Gastrocnemius medialis (tissue), 4 donors: Measurements from ENCODE around the gene HSFX4.
"Not testable (repeated sequence)": the region's sequence is repeated elsewhere in the genome, so short reads cannot be mapped to it uniquely, and the experiment has no call there.

Source experiments
- POLR2A ChIP-seq, 2 donors: fragments of 450-650 bp; IDR thresholded peaks; one replicate each; pipeline ENCODE4 v1.6.1; 2017; ENCODE audit warnings: antibody characterized with exemption in 2 of 2, mild to moderate bottlenecking in 2 of 2, moderate library complexity in 2 of 2
- TF ChIP-seq, protein P1 (sequence below), 5 experiments: fragments of 450-650 bp in 3 of 5; fragments of 200-600 bp in 2 of 5; sonication (generic) in 2 of 5; IDR thresholded peaks in 4 of 5; conservative IDR thresholded peaks in 1 of 5; 1 replicate in 4 of 5; 2 replicates in 1 of 5; pipeline ENCODE4 v1.5.1; 2016 to 2019; ENCODE audit warnings: antibody characterized with exemption in 5 of 5, mild to moderate bottlenecking in 3 of 5, moderate library complexity in 3 of 5

DNA sequence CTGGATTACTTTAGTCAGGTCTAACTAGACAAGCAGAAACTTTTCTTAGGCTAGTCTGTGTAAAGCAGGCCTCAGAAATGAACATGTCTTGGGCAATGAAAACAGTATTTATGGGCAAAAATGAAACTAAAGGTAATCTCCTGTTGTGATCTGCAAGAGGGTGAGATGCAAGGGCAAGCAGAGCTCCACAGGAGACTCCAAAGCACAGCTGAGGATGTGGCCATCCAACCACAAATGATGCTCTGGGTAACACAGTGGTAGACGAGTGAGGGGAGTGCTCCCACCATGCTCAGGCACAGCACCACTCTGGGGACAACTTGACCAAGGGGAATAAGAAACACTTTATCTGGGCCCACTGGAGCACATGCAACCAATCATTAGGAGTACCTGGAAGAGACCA lies 738 bp upstream of the HSFX4 start:
- not testable (repeated sequence) for TF ChIP-seq POLR2A (IDR thresholded peaks at IDR 0.05)
- TF ChIP-seq, protein P1, sequence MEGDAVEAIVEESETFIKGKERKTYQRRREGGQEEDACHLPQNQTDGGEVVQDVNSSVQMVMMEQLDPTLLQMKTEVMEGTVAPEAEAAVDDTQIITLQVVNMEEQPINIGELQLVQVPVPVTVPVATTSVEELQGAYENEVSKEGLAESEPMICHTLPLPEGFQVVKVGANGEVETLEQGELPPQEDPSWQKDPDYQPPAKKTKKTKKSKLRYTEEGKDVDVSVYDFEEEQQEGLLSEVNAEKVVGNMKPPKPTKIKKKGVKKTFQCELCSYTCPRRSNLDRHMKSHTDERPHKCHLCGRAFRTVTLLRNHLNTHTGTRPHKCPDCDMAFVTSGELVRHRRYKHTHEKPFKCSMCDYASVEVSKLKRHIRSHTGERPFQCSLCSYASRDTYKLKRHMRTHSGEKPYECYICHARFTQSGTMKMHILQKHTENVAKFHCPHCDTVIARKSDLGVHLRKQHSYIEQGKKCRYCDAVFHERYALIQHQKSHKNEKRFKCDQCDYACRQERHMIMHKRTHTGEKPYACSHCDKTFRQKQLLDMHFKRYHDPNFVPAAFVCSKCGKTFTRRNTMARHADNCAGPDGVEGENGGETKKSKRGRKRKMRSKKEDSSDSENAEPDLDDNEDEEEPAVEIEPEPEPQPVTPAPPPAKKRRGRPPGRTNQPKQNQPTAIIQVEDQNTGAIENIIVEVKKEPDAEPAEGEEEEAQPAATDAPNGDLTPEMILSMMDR (IDR thresholded peaks at IDR 0.05 in 4 of 5, conservative IDR thresholded peaks at IDR 0.05 in 1 of 5): not testable (repeated sequence)
